Activated CD8-positive, alpha-beta memory T cell treated with anti-CD3 and anti-CD28 coated beads for 4 hours (primary cell): Measurements from ENCODE around the gene ADH6.
"Not testable (repeated sequence)": the region's sequence is repeated elsewhere in the genome, so short reads cannot be mapped to it uniquely, and the experiment has no call there.

Experiments
- DNase-seq, 2 donors: peaks; one replicate each; pipeline ENCODE4 v3.0.0-alpha.2; 2020; ENCODE audit warnings: low read depth in 2 of 2

ADH6 gene

DNA sequence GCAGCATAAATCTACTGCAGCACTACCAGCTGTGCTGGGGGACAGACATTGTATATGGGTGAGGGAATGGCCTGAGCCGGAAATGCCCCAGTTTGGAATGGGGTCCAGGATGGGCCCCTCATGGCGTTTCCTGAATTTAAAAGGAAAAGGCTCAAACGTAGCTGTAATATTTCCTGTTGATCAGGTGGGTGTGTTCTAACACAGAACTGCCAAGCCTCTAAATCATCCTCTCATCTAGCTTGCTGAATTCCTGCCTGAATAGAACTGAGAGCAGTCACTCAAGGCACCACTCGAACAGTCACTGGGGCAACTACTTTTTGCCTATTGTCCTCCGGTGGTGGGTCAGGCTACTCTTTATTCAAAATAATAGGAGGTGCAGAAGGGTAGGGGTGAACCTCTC is 28.7 kb downstream of the ADH6 start:
- no peak for DNase-seq

DNA sequence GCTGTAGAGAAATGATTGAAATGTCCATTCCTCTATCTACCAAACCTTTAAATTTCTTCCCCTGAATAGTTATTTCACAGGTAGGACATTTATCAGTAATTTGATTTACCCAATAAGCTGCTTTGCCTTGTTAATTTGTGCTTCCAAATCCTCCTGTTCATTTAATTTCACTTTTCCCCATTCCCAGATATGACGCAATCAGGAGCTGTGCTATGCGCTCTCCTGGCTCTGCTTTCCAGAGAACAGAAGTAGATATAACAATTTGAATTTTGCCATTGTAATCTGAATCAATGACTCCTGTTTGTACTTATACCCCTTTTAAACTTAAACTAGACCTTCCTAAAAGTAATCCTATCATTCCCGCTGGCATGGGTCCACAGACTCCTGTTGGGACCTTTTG is 29.1 kb downstream of the ADH6 start:
- not testable (repeated sequence) for DNase-seq

DNA sequence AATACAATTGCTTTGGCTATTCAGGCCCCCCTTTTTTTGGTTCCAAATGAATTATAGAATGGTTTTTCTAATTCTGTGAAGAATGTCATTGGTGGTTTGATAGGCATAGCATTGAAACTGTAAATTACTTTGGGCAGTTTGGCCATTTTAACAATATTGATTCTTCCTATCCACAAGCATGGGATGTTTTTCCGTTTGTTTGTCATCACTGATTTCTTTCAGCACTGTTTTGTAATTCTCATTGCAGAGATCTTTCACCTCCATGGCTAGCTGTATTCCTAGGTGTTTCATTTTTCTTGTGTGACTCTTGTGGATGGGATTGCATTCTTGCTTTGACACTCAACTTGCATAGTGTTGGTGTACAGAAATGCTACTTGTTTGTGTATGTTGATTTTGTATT is 33.0 kb downstream of the ADH6 start:
- no peak for DNase-seq

DNA sequence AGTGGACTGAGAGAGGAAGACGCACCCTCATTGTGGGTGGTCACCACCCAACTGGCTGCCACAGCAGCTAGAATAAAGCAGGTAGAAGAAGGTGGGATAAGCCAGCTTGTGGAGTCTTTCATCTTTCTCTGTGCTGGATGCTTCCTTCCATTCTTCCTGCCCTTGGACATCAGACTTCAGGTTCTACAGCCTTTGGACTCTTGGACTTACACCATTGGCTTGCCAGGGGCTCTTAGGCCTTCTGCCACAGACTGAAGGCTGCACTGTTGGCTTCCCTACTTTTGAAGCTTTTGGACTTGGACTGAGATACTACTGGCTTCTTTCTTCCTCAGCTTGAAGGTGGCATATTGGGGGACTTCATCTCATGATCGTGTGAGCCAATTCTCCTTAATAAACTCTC is 33.5 kb downstream of the ADH6 start:
- no peak for DNase-seq

- no peak for DNase-seq
Measured at GRCh38 chr4:99180382-99181070, 38.5 kb downstream of the ADH6 start.

GRCh38 chr4:99179626-99180025 is 39.4 kb downstream of the ADH6 start:
- DNase-seq = no peak

DNA sequence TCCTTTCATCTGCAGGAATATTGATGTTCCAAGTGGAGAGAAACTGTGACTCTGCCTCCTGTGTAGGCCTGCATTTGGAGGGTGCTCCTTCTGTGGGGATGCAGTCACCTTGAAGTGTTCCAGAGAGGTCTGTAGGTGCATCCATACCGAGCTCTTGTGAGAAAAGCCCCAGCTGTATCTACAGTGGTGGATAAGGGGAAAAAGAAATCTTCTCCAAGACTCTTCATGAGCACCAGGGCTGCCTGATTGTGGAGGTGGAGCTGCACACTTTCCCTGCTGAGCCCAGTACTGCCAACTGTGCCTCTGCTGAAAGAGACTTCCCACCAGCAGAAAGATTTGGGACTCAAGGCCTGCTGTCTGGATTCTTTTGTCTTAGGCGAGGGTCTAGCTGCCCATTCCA is 39.9 kb downstream of the ADH6 start:
- DNase-seq = no peak

DNA sequence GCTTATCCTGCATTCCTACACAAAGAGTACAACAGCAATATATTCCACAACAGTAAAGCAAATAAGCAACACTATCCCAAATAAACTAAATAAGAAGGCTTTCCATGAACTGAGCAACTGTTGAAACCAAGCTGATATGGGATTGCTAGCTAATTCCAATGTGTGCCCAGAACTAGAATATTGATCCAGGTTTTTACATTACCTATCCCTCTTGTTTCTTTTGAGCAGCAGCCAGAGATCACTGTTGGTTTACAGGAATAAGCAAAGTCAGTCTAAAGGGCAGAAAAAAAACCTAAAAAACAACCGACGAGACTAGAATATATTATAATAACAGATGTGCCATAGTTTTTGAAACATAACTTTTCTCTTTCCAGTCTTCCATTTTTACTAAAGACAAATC is 52.5 kb downstream of the ADH6 start:
- no peak for DNase-seq

- no peak for DNase-seq
Measured at GRCh38 chr4:99165978-99166377, 53.1 kb downstream of the ADH6 start.

- DNase-seq = no peak
Measured at GRCh38 chr4:99161373-99162099, 57.5 kb downstream of the ADH6 start.

DNA sequence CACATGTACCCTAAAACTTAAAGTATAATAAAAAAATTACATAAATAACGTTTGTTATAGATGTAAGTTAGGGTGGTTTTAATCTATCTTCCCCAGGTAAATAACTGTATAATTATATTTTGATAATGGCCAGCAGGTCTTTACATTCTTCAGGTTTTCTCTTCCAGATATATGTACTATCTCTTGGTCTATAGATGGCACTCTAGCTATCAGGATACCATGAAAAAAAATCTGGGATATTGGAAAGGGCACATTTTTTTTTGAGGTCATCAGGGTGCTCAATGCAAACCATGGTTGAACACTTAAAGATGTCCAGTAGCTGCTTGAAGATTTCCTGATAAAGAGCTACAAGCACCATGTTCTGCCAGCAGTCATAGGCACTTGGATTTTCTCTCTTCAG is 59.3 kb downstream of the ADH6 start:
- DNase-seq = no peak

DNA sequence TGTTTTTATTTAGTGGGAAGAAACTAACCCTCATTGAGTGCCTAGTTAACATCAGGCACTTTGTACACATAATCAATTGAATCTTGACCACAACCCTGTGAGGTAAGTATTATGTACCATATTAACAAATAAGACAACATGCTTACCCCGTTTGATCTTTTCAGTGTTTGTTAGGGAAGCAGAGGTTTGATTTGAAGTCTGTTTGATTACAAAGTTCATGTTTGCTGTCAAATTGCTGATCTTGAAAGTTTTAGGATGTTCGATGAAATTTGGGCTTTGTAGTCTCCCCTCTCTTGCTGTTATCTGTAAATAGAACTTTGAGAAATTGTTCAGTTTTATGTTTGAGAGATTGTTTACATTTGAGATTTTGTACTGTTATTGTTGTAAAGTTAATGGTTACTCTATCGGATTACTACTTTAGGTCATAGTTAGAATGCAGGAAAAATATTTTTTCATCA is 61.5 kb downstream of the ADH6 start:
- DNase-seq = no peak

DNA sequence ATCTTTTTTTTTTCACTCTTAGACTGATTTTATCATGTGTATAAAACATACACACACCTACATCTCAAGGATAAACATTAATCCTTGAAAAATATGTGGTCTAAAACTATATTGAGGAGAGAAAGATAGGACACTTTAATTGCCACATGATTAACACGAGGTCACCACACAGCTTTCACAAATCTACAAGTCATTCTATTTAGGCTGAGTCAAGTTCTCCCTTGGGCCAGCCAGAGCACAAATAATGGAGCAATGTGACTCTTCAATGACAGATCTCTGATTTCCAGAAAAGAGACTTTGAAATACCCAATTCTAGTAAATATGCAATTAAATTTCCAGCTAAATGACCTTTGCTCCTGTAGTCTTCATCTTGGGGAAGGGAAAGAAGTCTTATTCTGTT is 62.1 kb downstream of the ADH6 start:
- no peak for DNase-seq

DNA sequence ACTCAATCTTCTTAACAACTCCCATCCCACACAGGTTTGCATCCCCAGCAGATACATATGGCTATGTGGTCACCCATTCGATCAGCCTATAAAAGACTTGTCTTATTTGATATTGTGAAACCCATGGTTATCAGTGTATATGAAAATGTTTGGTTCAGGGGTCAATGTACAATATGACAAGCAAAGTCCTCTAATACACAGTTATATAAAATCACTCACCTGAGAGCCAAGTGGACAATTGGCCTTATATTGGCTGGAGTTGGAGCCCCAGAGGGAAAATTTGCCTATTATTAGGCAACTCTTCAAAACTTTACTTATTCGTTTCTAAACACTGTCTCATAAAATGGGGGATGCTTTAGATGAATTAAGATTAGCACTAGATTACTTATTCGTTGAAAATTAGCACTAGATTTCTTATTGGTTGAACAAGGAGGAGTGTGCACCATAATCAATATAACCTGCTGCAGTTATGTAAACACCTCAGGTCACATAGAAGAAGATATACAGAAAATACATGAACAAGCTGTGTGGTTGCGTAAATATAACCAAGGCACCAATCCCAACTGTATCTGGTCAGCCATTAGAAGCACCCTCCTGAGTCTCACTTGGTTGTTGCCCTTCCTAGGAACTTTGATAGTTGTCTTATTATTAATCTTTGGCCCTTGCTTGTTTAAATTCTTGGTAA is 64.2 kb downstream of the ADH6 start:
- DNase-seq = no peak
